HS-27A (cell line): ENCODE measurements around the gene TRIP12.
"Not testable (repeated sequence)": the region's sequence is repeated elsewhere in the genome, so short reads cannot be mapped to it uniquely, and the experiment has no call there.

Source experiments
- DNase-seq: peaks from one replicate; pipeline ENCODE4 v3.0.0-alpha.2; 2012; ENCODE audit warnings: low read depth, missing footprints

Gene TRIP12

GRCh38 chr2:229768235-229768634 is 153.6 kb downstream of the TRIP12 start:
- no peak for DNase-seq

- DNase-seq: no peak
Observed at GRCh38 chr2:229765721-229766120, 156.1 kb downstream of the TRIP12 start.

DNA sequence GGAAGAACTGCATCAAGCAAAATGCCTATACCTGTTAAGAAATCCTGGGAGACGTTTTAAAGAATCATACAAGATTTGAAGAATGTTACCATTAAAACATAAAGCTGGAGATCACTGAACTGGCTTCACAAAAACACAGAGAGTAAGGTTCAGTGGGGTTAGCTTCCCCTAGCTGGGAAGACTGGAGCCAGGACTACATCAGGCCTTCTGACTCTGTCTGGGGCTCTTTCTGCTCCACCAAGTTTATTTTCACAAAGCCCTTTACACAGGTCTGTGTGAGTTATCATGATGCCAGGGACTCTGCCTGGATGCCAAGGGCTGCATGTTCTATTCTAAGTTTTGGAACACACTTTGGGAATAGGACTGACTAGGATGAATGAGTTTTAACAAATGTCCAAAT is 160.1 kb downstream of the TRIP12 start:
- no peak for DNase-seq

DNA sequence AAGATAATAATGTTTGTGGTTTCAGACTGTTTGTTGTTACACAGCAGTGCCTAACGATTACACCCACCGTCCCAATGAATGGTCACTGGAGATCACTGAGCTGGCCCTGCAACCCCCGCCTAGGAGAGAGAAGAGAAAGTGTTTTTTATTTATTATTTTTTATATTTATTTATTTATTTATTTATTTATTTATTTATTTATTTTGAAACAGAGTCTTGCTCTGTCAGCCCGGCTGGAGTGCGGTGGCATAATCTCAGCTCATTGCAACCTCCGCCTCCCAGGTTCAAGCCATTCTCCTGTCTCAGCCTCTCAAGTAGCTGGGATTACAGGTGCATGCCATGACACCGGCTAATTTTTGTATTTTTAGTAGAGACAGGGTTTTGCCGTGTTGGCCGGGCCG is 164.3 kb downstream of the TRIP12 start:
- DNase-seq: not testable (repeated sequence)

DNA sequence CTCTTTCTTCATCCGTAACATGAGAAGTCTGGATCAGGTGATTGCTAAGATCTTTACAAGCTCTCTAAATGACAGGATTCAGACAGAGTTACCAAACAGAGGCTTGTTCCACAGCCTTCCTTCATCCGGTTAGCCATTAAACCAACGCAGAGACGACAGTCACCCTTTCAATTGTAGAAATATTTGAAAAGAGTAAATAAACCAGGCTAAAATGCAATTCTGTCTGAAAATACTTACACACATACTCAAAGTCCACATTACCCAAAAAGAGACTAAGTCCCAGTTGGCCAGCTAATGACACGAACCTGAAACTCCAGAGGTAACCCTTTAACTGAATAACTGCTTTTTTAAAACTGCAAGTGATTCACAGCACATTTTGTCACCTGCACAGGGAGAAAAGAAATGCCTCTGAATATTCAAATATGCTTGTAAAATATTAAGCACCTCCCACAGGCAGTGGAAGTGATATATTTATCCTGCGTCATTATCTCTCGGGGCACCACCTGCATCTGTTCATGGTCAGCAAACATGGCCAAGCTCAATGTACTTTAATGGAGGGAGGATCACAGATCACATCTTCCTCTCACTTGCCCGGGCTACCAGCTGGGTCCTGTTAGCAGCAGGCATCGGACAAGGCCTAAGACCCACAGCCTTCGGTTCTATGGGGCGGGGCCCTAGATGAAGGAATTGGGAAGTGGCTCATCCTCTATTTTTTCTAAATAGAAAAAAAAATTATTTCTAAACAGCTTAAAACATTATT is 168.7 kb downstream of the TRIP12 start:
- no peak for DNase-seq

- DNase-seq: no peak
Observed at GRCh38 chr2:229749779-229750178, 172.0 kb downstream of the TRIP12 start.

GRCh38 chr2:229748950-229749349 is 172.9 kb downstream of the TRIP12 start:
- DNase-seq: no peak

DNA sequence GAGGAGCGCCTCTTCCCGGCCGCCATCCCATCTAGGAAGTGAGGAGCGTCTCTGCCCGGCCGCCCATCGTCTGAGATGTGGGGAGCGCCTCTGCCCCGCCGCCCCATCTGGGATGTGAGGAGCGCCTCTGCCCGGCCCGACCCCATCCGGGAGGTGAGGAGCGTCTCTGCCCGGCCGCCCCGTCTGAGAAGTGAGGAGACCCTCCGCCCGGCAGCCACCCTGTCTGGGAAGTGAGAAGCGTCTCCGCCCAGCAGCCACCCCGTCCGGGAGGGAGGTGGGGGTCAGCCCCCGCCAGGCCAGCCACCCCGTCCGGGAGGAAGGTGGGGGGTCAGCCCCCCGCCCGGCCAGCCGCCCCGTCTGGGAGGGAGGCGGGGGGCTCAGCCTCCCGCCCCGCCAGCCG is 179.1 kb downstream of the TRIP12 start:
- not testable (repeated sequence) for DNase-seq

GRCh38 chr2:229740279-229740678 is 181.5 kb downstream of the TRIP12 start:
- DNase-seq: no peak

DNA sequence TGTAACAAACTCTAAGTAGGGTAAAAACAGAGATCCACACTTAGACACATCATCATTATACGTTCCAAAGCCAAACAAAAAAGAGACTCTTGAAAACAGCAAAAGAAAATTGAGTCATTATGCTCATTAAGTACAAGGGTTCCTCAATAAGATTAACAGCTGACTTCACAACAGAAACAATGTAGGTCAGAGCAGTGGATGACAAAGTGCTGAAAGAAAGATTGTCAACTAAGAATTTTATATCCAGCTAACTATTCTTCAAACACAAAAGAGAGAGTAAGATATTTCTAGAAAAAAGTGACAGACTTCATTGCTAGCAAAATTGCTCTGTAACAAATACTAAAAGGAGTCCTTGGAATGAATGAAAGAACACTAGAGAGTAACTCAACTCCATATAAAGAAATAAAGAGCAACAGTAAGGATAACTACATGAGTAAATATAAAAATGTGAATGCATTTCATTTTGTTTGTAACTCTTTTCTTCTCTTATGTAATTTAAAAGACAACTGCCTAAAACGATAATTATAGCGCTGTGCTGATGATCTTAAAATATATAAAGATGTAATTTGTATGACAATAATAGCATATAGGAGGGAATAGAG is 183.7 kb downstream of the TRIP12 start:
- DNase-seq: no peak

DNA sequence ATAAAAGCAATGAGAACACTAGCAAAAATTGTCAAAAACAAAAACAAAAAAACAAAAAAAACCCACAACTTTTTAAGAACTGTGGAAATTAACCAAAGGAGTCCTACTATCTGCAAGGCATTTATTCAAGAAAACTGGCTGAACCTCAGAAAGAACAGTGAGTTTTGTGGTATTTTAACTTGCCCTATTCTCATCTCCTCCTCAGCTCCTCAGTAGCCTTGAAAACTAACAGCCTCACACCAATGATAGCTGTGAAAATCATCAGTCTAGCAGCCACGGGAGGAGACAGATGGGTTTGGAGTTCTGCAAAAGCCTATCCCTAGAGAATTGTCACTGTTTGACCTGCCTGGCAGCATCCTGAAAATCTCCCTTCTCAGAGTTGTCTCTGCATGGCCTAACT is 187.4 kb downstream of the TRIP12 start:
- DNase-seq: no peak

DNA sequence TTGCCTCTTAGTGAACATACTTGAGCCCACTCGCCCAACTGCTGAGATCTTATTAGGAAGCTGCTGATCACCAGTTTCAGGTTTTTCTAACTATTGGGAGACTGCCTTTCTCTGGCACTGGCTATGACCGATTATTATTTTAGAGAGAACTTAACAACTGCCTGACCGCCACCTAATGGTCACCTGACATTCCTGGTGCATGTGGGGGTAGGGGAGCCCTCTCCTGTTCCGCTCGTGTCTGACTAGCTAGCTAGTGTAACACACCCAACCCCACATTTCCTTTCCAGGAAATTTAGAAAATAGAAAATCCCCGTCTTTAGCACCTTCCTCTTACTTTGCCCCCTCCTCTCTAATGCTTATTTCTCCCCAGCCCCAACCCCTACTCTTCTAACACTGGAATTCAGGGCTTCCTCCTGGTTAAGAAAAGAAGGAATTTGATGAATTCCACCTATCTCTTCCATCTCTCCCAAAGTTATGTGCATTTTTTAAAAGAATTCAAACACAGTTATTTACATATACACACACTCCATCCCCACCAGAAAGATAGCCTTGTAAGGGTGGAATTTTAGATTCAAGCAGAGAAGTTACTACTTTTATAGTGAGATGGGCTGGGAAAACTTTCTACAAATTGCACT is 188.1 kb downstream of the TRIP12 start:
- DNase-seq: no peak

- DNase-seq: no peak
Observed at GRCh38 chr2:229732897-229733296, 188.9 kb downstream of the TRIP12 start.

DNA sequence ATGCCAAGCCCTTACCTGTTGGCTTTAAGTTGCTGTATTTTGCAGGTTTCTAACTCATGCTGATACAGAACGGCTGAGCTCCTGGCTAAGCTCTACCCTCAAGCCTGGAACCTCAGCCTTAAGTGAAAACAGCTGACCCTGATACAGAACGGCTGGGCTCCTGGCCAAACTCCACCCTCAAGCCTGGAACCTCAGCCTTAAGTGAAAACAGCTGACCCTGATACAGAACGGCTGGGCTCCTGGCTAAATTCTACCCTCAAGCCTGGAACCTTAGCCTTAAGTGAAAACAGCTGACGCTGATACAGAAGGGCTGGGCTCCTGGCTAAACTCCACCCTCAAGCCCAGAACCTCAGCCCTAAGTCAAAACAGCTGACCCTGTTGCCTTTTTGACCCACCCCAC is 189.9 kb downstream of the TRIP12 start:
- DNase-seq: no peak

DNA sequence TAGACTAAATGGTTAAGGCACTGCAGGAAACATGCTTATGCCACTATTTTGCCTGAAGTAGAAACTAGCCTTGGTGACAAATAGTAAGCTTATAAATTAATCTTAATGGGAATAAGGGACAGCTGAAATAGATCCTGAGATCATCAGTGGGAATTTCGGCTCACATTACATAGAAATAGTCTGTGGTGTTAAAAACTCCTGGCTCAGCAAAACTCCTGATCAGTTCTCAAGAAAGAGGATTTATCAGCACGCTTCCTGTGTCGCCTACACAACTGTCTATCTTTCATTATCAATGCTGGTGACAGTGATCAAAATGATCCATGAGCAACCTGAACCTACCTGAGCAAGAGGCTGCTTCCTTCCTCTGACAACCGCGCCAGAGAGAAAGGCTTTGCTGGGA is 190.4 kb downstream of the TRIP12 start:
- DNase-seq: no peak

GRCh38 chr2:229728370-229728769 is 193.4 kb downstream of the TRIP12 start:
- no peak for DNase-seq

GRCh38 chr2:229726643-229727042 is 195.2 kb downstream of the TRIP12 start:
- no peak for DNase-seq

DNA sequence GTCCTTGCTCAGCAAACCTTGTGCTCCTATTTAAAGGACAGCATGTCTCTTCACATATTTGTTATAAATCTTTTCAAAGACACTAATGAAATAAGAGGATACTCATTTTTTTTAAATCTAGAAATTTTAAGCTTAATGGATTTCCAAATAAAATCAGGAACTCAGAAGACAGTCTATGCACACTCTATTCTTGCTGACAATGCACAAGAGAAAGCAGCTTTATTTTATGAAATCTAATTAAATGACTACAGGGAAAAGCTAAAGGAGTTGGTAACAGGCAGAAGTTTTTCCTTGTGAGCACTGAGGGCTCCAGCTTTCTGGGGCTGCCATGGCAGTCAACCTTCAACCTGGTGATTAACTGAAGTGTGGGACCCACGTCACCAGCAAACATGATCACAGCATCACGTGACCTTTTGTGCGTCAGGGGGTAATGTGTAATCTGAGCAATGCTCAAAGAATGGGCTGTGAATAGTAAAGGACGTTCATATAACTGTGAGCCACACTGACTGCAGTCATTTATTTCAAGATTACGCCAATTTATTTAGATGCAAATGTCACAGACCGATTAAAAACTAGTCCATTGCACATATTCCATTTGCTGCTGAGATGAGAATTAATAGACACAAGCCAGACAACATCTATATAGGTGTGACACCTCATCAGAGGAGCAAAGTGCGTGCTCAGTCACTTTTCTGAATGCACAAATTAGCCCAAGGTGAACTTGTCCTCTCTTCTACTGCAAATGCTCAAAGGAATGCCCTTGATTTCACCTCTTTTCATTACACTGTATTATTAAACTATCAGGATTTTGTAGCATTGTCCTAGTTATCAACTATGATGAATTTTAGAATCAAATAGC is 195.9 kb downstream of the TRIP12 start:
- DNase-seq: no peak

GRCh38 chr2:229723192-229723591 is 198.6 kb downstream of the TRIP12 start:
- DNase-seq: not testable (repeated sequence)

DNA sequence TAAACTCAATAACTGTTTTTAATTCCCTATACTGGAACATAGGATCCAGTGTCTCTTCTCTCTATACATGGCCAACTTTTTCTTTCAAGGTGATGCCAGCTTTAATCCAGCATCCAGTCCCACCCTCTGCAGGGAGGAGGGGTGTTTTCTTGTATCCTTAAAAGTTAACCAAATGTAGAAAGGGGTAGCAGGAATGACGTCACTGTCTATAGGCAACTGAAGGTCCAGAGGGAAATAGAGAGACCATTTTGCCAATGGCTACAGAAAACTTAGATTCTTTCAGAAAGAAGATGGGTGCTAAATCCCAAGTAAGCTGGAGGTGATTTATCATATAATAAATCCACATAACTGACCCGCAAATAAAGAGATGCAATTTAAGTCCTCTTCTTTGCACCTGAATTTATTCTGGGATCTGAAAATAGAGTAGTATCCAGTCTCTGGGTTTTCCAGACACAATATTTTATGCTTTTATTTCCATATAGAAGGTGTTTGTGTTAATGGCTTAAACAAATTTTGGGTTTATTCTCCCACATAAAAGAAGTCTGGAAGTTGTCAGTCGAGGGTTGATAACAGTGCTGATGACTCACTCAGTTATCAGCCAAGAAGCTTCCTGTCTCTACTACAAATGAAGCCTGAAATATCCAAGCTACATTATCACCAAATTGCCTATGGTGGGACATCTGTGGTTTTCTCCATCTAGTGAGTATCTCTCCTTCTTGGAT is 201.7 kb downstream of the TRIP12 start:
- no peak for DNase-seq

DNA sequence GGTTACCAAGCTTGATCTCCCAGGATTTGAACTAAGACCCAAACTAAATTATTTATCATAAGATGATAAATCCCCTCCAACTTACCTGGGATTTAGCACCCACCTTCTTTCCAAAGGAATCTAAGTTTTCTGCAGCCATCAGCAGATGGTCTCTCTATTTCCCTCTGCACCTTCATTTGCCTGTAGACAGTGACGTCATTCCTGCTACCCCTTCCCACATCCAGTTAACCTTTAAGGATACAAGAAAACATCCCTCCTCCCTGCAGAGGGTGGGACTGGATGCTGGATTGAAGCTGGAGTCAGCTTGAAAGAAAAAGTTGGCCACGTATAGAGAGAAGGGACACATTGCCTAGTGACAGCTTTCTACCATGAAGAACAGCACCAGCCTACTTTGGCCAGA is 203.8 kb downstream of the TRIP12 start:
- no peak for DNase-seq
